CD4-positive, alpha-beta T cell treated with Interleukin-17A for 4 hours (primary cell): ENCODE measurements around the gene KAZN.

Experiments used
- DNase-seq: peaks from one replicate; pipeline ENCODE4 v3.0.0-alpha.2; 2020; ENCODE audit warnings: mixed read lengths

KAZN gene

GRCh38 chr1:15103211-15103610, 504.7 kb downstream of the KAZN start:
- DNase-seq, result no peak

- DNase-seq, result no peak
Observed at GRCh38 chr1:15103906-15104305, 505.4 kb downstream of the KAZN start.

- DNase-seq, result no peak
Observed at GRCh38 chr1:15104768-15105167, 506.3 kb downstream of the KAZN start.

GRCh38 chr1:15106608-15107007, 508.1 kb downstream of the KAZN start:
- no peak for DNase-seq

- no peak for DNase-seq
Observed at GRCh38 chr1:15107058-15107687, 508.7 kb downstream of the KAZN start.

GRCh38 chr1:15107911-15108310, 509.4 kb downstream of the KAZN start:
- DNase-seq, result no peak

- no peak for DNase-seq
Observed at GRCh38 chr1:15110128-15110866, 511.8 kb downstream of the KAZN start.

- DNase-seq, result no peak
Observed at GRCh38 chr1:15110867-15111230, 512.4 kb downstream of the KAZN start.

GRCh38 chr1:15113146-15113545, 514.7 kb downstream of the KAZN start:
- no peak for DNase-seq

- no peak for DNase-seq
Observed at GRCh38 chr1:15114884-15115283, 516.4 kb downstream of the KAZN start.

GRCh38 chr1:15115542-15116330, 517.3 kb downstream of the KAZN start:
- DNase-seq, result no peak

- no peak for DNase-seq
Observed at GRCh38 chr1:15116966-15117365, 518.5 kb downstream of the KAZN start.

- no peak for DNase-seq
Observed at GRCh38 chr1:15117671-15118325, 519.3 kb downstream of the KAZN start.

GRCh38 chr1:15118579-15118978, 520.1 kb downstream of the KAZN start:
- no peak for DNase-seq

GRCh38 chr1:15120251-15120945, 521.9 kb downstream of the KAZN start:
- no peak for DNase-seq

- no peak for DNase-seq
Observed at GRCh38 chr1:15122331-15122730, 523.8 kb downstream of the KAZN start.

GRCh38 chr1:15123270-15123669, 524.8 kb downstream of the KAZN start:
- no peak for DNase-seq

GRCh38 chr1:15123925-15124324, 525.4 kb downstream of the KAZN start:
- no peak for DNase-seq

- DNase-seq, result no peak
Observed at GRCh38 chr1:15124362-15125100, 526.0 kb downstream of the KAZN start.

GRCh38 chr1:15125101-15125745, 526.7 kb downstream of the KAZN start:
- no peak for DNase-seq

- no peak for DNase-seq
Observed at GRCh38 chr1:15128077-15128476, 529.6 kb downstream of the KAZN start.
